Keratinocyte (primary cell): ENCODE data around the gene CDC42EP5.
"Not testable (repeated sequence)": the region's sequence is repeated elsewhere in the genome, so short reads cannot be mapped to it uniquely, and the experiment has no call there.

Source experiments
- CTCF ChIP-seq, 3 experiments: IDR thresholded peaks in 1 of 3; conservative IDR thresholded peaks in 1 of 3; optimal IDR thresholded peaks in 1 of 3; 2 replicates in 2 of 3; 3 replicates in 1 of 3; pipeline versions ENCODE3 to v1.5.1; 2011; ENCODE audit warnings: low read length in 3 of 3, mild to moderate bottlenecking in 3 of 3, moderate library complexity in 2 of 3, control low read depth in 1 of 3, inconsistent platforms in 1 of 3; ENCODE audit not compliant: insufficient read depth in 2 of 3; ENCODE audit errors: extremely low read depth in 1 of 3
- EZH2 ChIP-seq: IDR thresholded peaks from one replicate; pipeline ENCODE4 v1.6.1; 2012; ENCODE audit warnings: inconsistent platforms, mild to moderate bottlenecking, low read length, moderate library complexity

GRCh38 chr19:54498451-54498772, 25.3 kb upstream of the CDC42EP5 start:
- TF ChIP-seq CTCF (optimal IDR thresholded peaks at IDR 0.05 in 1 of 3, IDR thresholded peaks at IDR 0.05 in 1 of 3, conservative IDR thresholded peaks at IDR 0.05 in 1 of 3; ENCODE audit: extremely low read depth in 1 of 3, insufficient read depth in 2 of 3, low read length in 3 of 3); EZH2: not testable (repeated sequence)
